Muscle layer of colon (tissue), 2 donors: ENCODE results near the gene TMC1.
"Not testable (repeated sequence)": the region's sequence is repeated elsewhere in the genome, so short reads cannot be mapped to it uniquely, and the experiment has no call there.

ENCODE experiments used
- H3K27ac ChIP-seq: one replicate; pipeline ENCODE4 v1.7.0; 2013; ENCODE audit warnings: low read depth, mild to moderate bottlenecking, low read length, moderate library complexity
- H3K27me3 ChIP-seq, 2 donors: one replicate each; pipeline ENCODE4 v1.7.0; 2013; ENCODE audit warnings: low read length in 2 of 2, mild to moderate bottlenecking in 2 of 2; ENCODE audit not compliant: insufficient read depth in 2 of 2, control insufficient read depth in 1 of 2
- H3K36me3 ChIP-seq: one replicate; pipeline ENCODE4 v1.7.0; 2013; ENCODE audit warnings: mild to moderate bottlenecking, low read length; ENCODE audit not compliant: insufficient read depth
- H3K4me1 ChIP-seq: one replicate; pipeline ENCODE4 v1.7.0; 2013; ENCODE audit warnings: mild to moderate bottlenecking, low read length; ENCODE audit not compliant: insufficient read depth
- H3K4me3 ChIP-seq, 2 donors: one replicate each; pipeline ENCODE4 v1.7.0; 2013; ENCODE audit warnings: low read length in 2 of 2, low read depth in 1 of 2, mild to moderate bottlenecking in 1 of 2, moderate library complexity in 1 of 2
- H3K9ac ChIP-seq: one replicate; pipeline ENCODE4 v1.7.0; 2013; ENCODE audit warnings: low read length
- H3K9me3 ChIP-seq: one replicate; pipeline ENCODE4 v1.7.0; 2013; ENCODE audit warnings: mild to moderate bottlenecking, low read length
- donor health status: abdominal sarcoma.
- donor health status: Adenocarcinoma of cecum.

Gene TMC1

DNA sequence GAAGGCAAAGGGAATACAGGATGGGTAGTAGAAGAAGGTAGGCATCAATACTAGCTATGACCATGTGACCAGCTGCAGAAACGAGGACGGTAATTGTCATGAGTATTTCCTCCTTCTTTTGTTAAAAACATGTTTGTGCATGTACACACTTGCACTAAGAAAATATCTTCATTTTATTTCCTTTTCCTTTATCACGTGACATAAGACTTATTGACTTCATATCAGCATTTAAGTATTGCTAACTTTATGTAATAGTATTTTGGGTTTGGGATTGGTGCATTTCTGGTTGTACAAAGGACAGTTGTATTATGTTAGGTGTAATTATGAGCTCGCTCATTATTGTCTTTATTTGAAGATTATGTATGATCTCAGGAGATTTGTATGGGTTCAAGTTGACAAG is 33.7 kb upstream of the TMC1 start:
- H3K4me1 ChIP-seq, H3K9ac ChIP-seq, H3K27ac ChIP-seq, H3K4me3 ChIP-seq, H3K27me3 ChIP-seq, H3K9me3 ChIP-seq, H3K36me3 ChIP-seq: not testable (repeated sequence)

DNA sequence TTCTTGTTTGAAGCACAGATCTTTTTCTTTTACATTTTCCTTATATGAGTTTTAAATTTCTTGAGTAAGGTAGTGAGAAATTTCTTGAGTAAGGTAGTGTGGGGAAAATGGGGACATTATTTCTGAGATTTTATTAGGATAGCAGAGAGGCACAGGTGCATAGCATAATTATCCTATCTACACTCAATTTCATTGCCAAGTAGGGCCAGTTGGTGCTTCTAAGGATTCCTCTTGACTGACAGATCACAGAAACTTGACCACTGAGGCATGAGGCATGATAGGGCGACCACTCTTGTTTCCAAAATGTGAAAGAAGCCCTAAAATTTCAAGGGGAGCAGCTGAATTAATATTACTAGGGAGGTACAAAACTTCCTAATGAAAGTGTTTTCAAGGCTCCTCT is 31.4 kb upstream of the TMC1 start:
- H3K36me3 ChIP-seq: no peaks in the 10 kb centered on the region
- no peaks in the 10 kb centered on the region for H3K9me3 ChIP-seq
- no peaks in the 10 kb centered on the region for H3K27me3 ChIP-seq
- H3K27ac ChIP-seq: no peak overlapping the region
- no peak overlapping the region for H3K4me3 ChIP-seq
- H3K9ac ChIP-seq: no peak overlapping the region
- H3K4me1 ChIP-seq: no peaks in the 10 kb centered on the region

DNA sequence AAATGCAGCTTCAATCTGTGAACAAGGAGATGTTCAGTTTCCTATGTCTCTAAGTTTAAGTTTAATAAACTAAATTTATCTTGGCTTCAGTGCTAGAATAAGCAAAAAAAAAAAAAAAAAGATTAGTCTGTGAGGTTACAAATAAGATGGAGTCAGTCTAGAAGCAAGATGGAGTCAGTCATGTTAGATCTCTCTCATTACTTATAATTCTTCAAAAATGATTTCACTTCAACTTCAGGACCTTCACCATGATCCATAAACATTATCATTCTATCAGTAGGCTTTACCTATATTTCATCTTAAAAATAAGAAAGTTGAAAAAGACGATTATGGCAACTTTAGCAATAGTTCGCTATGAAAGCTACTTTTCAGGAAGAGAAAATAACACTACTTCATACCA is 30.2 kb upstream of the TMC1 start:
- Histone ChIP-seq H3K4me3 (no peak overlapping the region), H3K4me1 (no peaks in the 10 kb centered on the region), H3K27ac (no peak overlapping the region), H3K27me3 (no peaks in the 10 kb centered on the region), H3K9ac (no peak overlapping the region), H3K36me3 (no peaks in the 10 kb centered on the region), H3K9me3 (no peaks in the 10 kb centered on the region)

DNA sequence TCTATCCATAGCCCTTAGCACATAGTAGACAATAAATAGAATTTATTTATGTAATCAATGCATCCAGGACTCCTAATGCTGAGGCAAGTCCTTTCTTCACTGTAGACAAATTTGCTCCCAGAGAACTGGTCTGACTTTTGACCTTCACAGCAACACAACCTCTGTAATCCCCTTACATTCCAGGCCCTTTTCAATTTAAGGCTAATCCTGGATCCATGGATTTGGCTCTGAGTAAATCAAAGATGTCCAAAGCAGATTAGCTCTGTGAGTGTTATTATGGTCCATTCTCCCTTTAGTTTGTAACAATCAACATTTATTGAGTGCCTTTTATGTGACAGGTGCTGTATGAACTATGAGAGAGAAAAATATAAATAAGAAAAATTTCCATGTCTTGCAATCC is 27.4 kb upstream of the TMC1 start:
- H3K4me3 ChIP-seq: no peak overlapping the region
- H3K9me3 ChIP-seq: no peaks in the 10 kb centered on the region
- no peak overlapping the region for H3K27ac ChIP-seq
- no peaks in the 10 kb centered on the region for H3K36me3 ChIP-seq
- H3K27me3 ChIP-seq: no peaks in the 10 kb centered on the region
- H3K9ac ChIP-seq: no peak overlapping the region
- H3K4me1 ChIP-seq: no peaks in the 10 kb centered on the region

DNA sequence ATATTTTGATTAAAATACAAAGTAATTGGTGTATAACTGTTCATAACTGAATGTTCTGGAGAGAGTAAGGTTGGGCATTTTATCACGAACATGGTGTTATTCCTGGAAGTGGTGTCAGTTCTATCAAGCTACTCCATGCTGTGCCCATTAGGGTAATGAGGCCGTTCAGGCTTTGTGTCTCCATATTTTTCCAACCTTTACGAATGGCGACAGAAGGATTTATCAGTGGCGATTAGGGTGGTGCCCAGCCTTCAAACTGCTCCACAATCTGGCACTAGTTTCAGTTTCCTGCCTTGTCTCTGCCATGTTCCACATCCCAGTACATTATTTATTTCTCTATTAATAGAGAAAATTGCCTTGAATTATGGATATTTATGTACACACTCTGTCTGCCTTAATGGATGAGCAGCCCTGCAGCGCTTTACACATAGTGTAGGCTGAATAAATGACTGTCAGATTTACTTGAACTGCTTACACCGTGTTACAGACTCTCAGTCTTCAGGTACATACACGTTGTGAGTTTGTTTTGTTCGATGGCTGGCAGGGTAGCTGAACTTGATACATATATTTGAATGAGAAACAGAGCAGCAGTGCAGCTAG is 23.9 kb upstream of the TMC1 start:
- no peaks in the 10 kb centered on the region for H3K27me3 ChIP-seq
- no peak overlapping the region for H3K9ac ChIP-seq
- no peak overlapping the region for H3K4me3 ChIP-seq
- H3K4me1 ChIP-seq: no peaks in the 10 kb centered on the region
- no peak overlapping the region for H3K27ac ChIP-seq
- no peaks in the 10 kb centered on the region for H3K36me3 ChIP-seq
- H3K9me3 ChIP-seq: no peaks in the 10 kb centered on the region

DNA sequence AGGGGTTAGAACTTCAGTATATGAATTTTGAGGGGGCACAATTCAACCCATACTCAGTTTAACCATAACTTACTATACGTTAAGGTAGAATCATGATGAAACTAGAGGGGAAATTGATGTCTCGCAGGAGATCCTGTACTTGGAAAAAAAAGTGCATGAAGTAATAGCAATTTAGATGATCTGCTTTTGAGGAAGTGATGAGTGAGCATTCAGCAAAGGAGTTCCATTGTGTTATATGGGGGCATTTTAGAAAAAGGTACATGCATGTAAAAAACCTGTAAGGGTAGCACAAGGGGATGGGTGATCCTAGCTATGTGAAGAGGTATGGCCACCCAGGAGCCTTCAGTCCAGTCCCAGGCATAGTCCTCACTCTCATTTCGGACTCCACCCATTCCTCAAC is 14.8 kb upstream of the TMC1 start:
- Histone ChIP-seq H3K27me3 (no peaks in the 10 kb centered on the region), H3K27ac (no peak overlapping the region), H3K9ac (no peak overlapping the region), H3K36me3 (no peaks in the 10 kb centered on the region), H3K4me3 (no peak overlapping the region), H3K4me1 (no peaks in the 10 kb centered on the region), H3K9me3 (no peaks in the 10 kb centered on the region)

DNA sequence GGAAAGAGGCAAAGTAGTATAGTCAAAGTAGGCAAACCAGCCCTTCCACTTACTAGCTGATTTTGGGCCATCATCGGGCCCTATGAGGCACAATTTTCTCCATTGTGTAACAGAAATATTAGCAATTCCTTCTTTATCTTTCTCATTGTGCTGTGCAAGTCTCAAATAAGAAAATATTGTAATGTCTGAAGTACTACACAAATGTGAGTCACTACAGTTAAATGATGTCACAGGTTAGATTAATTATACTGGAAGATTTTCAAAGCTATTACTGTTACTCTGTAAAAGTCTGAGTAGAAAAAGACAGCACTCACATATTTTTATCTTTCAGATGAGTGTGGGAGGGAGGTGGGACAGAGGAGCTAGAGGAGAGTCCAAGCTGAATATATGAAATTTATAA is 12.4 kb upstream of the TMC1 start:
- no peaks in the 10 kb centered on the region for H3K9me3 ChIP-seq
- H3K4me1 ChIP-seq: no peaks in the 10 kb centered on the region
- H3K4me3 ChIP-seq: no peak overlapping the region
- no peaks in the 10 kb centered on the region for H3K27me3 ChIP-seq
- no peak overlapping the region for H3K27ac ChIP-seq
- no peak overlapping the region for H3K9ac ChIP-seq
- H3K36me3 ChIP-seq: no peaks in the 10 kb centered on the region

DNA sequence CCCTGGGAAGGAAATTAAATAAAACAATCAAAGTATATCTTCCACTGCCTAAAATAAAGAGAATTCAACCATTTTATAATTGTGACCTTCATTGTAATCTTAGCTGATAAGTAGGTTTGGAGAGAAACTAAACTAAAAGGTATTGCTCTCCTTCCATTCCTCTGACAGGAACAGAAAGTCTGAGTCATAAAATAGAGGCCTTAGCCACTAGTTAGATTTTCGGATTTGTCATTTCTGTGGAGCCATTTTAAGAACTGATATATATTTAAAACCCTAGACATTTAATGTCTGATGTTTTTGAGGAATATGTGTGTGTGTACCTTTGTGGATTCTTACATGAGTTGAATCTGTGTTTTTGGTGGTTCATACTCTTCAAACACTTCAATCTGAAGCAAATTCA is 11.8 kb upstream of the TMC1 start:
- Histone ChIP-seq H3K4me3 (no peak overlapping the region), H3K9me3 (no peaks in the 10 kb centered on the region), H3K27me3 (no peaks in the 10 kb centered on the region), H3K9ac (no peak overlapping the region), H3K27ac (no peak overlapping the region), H3K36me3 (no peaks in the 10 kb centered on the region), H3K4me1 (no peaks in the 10 kb centered on the region)

DNA sequence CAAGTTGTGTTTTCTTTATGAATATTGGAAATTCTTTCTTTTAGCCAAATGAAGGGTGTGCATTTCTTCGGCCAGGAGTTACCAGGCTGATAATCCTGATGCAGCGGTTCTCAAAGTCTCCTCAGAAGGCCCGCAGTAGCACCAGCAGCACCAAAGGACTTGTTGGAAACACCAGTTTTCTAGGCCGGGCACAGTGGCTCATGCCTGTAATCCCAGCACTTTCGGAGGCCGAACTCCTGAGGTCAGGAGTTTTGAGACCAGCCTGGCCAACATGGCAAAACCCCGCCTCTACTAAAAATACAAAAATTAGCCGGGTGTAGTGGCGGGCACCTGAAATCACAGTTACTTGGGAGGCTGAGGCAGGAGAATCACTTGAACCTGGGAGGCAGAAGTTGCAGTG is 397 bp upstream of the TMC1 start:
- not testable (repeated sequence) for H3K4me1 ChIP-seq, H3K9ac ChIP-seq, H3K27me3 ChIP-seq, H3K9me3 ChIP-seq, H3K36me3 ChIP-seq, H3K27ac ChIP-seq, H3K4me3 ChIP-seq

DNA sequence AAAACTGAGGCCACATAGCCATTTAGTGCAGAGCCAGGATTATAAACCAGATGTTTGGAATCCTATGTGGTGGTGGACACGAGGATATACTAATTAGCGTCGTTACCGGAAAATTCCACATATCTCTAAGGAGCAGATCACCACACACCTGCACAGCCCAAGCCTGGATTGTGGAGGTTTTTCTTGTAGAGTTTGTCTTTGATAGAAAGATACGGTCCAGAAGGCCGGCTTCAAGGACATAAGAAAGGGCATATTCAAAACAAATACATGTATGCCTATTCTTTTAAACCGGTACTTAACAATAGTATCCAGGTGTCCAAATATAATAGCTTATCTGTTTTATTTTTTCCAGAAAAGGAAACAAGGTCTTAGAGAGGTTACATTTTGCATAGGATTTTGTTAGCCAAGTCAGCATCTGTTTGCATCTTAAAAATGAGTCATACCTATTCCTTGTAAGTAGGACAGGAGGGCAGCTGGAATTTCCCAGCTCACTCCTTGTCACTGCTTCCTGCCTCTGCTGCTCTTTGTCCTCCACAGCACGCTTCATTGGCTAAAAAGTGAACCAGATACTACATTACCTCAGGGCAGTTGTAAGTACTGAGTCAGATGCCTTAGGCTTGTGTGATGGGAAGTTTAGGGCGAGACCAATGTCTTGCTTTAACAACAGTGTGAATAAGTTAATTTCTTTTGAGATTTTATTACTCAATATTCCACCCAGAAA is 3.6 kb downstream of the TMC1 start:
- H3K4me1 ChIP-seq: peaks cover 20% of the 10 kb centered on the region
- no peaks in the 10 kb centered on the region for H3K36me3 ChIP-seq
- no peaks in the 10 kb centered on the region for H3K27me3 ChIP-seq
- no peak overlapping the region for H3K4me3 ChIP-seq
- no peak overlapping the region for H3K9ac ChIP-seq
- no peak overlapping the region for H3K27ac ChIP-seq
- no peaks in the 10 kb centered on the region for H3K9me3 ChIP-seq

DNA sequence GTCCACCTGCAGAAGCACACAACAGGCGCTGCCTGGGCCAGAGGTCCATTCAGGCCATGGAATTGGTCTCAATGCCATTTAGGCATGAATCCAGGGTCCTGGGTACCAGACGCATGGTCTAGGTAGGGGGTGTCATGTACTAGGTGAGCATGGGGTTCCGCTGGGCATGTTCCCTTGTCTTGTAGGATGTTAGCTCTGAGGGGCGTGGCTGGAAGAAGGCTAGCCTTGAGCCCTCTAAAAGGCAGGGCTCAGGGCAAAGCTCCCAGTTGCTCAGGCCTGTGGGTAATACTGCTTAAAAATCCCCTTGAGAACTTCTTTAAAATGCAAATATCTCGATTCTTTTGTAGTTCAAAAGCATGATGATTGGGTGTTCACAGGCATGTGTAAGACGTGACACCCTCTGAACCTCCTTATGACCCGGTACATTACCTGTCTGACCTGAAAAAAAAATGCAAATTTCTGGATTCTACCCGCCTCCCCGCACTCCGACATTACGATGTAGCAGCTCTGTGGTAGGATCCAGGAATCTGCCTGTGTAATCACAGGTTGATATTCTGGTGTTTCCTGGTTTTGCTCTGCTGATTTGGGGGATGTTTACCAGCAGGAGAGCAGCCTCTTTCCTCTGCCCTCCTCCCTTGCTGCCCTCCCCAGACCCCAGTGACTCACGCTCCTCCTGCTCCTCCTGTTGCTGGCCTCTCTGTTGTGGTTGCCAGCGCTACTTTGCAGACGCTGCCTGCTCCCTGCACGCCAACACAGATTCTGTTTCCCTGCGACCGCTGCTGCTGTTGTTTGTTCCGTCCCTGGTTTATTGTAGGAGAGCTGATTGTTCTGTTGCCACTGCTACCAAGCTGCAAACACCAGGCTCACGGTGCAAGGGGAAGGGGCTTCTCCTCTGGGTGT is 5.7 kb downstream of the TMC1 start:
- H3K4me3 ChIP-seq: peak overlapping the region; percentile 12 to 35
- H3K9me3 ChIP-seq: no peaks in the 10 kb centered on the region
- H3K9ac ChIP-seq: peak overlapping the region; percentile 31
- H3K4me1 ChIP-seq: peaks cover 20% of the 10 kb centered on the region
- peak overlapping the region; percentile 60 for H3K27ac ChIP-seq
- H3K27me3 ChIP-seq: no peaks in the 10 kb centered on the region
- H3K36me3 ChIP-seq: no peaks in the 10 kb centered on the region
